IPS-NIHi7 (cell line): Measurements from ENCODE around the gene C19orf25.
A peak's percentile ranks its signal among the peaks of the same experiment; 100 is the strongest.
"Not testable (repeated sequence)": the region's sequence is repeated elsewhere in the genome, so short reads cannot be mapped to it uniquely, and the experiment has no call there.

Experiments
- DNase-seq: peaks from one replicate; pipeline ENCODE4 v3.0.0; 2012; ENCODE audit warnings: mixed read lengths; ENCODE audit errors: extremely low spot score

Gene C19orf25

GRCh38 chr19:1481893-1482360 is 2.9 kb upstream of the C19orf25 start:
- no peak for DNase-seq

- DNase-seq, result no peak
Measured at GRCh38 chr19:1481224-1481892, 2.3 kb upstream of the C19orf25 start.

GRCh38 chr19:1477056-1477455 is 2.0 kb downstream of the C19orf25 start:
- not testable (repeated sequence) for DNase-seq

- no peak for DNase-seq
Measured at GRCh38 chr19:1475751-1476437, 3.1 kb downstream of the C19orf25 start.

DNA sequence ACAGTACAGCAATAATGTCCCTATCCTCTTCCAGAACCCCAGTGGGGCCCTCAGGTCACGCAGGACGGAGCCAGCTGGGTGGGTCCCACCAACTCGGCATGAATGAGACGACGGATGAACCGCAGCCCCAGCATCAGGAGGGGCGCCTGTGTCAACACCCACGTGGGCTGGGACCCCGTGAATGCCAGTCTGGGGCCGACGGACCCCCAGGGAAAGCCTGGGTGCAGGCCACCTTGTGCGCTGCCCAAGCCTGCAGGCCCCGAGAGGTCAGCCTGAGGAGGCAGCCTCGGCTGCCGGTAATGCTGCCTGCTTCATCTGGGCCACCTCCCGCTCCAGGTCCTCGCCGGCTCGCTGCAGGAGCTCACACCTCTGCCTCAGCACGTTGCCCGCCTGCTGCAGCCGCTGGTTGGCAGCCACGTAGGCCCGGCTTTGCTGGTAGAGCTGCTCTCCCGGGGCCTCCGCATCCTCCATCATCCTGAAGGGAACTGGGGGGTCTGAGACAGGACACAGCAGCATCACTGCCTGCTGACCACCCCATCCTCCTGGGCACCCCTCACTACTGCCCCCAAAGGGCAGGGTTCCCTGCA is 4.2 kb downstream of the C19orf25 start:
- no peak for DNase-seq

DNA sequence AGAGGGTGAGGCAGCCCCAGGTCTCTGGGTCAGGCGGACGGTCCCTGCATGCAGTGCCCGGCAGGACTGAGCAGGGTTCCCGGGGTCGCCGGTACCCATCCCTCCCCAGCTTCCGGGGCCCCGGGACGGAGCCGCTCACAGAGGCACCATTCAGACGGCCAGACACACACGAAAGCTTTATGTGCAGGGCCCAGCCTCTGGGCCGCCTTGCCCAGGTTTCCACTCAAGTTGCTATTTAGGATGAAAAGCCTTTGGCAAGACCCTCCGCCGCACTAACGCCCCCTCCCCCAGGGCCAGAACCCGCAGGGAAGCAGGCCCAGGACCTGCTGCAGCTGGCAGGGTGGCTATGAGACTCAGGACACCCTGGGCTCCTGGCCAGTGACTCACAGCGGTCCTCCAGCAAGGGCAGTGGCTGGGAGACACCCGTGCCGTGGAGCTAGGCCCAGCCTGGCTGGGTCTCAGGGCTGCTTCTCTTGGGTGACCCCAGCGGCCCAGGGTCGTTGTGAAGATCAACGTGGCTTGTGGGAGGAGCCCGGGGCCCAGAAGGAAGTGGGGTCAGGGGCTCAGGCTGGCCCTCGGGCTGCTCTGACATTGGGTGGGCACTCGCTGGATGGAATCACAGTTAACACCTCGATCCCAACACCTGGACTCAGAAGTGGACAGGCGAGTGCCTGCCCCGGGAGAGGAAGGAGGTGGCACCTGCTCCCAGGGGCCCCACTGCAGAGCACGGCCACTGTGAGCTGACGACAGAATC is 4.8 kb downstream of the C19orf25 start:
- no peak for DNase-seq

- DNase-seq, result no peak
Measured at GRCh38 chr19:1473085-1473851, 5.7 kb downstream of the C19orf25 start.

DNA sequence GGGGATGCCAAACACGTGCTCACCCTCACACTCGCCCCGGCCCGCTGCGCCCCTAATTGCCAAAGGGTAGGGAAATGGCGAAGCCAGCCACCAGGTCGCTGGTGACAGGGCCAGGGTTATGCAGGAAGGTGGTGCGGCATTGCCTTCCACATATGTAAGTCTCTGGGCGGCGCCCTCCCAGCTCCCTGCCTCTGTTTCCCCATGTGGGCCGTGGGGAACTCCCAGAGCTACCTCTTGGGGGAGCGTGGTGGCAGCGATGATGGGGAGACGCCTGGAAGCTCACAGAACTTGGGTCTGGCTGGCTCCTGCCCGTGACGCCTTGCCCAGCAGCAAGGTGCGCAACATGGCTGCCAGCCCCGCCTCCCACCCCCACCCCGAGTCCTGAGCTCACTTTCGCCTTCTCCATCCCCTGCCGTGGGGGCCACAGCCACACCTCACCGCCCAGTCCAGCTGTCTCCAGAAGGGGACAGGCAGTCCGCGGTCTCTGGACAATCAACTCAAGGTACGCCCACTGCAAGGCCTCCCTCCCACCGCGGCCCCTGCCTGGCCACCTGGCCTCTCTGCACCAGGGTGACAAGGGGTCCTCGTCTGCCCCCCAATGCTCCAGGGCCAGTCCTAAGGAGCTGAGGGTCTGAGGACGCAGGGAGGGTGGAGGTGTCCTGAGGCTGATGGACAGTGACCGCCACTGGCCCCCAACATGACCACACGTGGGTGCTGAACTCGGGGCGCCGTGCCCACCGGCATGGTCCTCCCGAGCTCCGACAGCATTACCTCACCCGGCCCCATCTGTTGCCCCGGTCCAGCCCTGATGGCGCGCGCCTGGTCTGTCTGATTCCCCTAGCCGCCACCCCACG is 6.6 kb downstream of the C19orf25 start:
- no peak for DNase-seq

DNA sequence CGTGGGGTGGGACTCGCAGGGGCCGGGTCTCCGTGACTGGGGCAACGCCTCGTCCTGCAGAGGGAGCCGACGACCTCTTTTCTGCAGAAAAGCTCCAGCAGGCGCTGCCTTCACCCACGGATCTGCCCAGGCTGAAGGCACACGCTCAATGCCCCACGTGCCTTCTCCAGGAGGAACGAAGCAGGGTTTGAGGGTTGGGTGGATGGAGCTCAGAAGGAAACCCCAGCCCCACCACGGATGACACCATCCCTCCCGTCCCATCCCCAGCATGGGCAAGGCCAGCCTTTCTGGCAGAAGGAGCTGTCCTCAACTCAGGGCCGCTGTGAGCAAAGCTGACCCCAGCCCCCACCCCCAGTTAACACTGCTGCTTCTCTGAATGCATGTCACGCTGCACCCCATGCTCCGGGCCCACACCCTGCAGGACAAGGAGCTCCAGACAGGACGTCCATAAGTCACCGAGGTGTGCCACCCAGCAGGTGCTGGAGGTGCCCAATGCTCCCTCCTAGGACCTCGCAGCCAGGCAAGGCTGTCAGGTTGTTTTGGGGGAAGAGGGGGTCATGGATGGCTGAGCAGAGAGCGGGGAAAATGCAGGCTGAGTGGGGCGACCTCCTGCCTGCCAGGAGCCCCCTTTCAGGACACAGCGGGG is 7.4 kb downstream of the C19orf25 start:
- DNase-seq, result no peak

GRCh38 chr19:1471010-1471514 is 8.0 kb downstream of the C19orf25 start:
- peak; percentile 64 for DNase-seq

DNA sequence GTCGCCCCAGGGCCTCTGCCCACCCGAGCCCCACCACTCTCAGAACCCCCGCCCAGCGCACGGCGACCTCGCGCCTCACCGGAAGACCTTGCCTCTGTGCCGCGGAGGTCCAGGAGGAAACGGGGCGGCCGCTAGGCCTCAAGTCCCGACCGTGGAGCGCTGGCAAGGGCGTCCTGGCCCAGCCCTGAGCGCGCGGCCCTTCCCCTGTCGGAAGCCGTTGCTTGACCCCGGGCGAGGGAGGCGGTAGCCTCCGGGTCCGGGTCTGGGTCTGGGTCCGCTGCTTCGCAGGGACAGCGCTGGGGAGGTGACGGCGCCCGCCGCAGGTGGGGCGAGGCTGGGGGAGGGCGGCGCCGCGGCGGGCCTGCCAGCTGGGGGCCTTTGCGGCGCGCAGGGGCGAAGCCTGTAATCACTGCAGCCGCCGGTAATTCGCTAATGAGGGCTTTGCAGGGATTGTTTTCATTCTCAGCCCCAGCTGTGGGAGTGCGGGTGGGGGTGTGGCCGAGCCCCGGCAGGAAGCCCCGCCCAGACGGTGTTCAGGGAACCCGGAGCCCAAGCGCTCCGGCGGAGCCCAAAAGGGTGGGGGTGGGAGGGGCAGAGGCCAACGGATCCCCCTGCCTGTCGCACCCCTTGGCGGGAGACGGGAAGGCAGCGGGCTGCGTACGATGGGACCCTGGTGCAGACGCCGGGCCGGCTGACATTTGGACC is 8.6 kb downstream of the C19orf25 start:
- peak; percentile 74 for DNase-seq

DNA sequence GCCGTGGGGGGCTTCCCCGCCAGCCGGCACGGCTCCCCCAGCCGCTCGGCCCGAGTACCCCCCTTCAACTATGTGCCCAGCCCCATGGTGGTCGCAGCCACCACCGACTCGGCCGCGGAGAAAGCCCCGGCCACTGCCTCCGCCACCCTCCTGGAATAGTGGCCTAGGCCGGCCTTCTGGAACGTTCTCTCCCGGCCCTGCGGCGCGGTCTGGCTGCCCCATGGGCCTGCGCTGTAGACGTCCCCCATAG is 9.0 kb downstream of the C19orf25 start:
- no peak for DNase-seq

- DNase-seq, result peak; percentile 29
Measured at GRCh38 chr19:1469255-1470054, 9.6 kb downstream of the C19orf25 start.

DNA sequence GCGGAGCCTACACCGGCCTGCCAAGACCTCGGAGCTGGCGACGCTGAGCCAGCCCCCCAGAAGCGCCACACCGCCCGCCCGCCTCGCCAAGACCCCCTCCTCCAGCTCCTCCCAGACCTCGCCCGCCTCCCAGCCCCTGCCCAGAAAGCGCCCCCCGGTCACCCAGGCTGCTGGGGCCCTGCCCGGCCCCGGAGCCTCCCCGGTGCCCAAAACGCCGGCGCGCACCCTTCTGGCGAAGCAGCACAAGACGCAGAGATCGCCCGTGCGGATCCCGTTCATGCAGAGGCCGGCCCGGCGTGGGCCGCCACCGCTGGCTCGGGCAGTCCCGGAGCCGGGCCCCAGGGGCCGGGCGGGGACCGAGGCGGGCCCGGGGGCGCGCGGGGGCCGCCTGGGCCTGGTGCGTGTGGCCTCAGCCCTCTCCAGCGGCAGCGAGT is 10.2 kb downstream of the C19orf25 start:
- peak; percentile 42 for DNase-seq

DNA sequence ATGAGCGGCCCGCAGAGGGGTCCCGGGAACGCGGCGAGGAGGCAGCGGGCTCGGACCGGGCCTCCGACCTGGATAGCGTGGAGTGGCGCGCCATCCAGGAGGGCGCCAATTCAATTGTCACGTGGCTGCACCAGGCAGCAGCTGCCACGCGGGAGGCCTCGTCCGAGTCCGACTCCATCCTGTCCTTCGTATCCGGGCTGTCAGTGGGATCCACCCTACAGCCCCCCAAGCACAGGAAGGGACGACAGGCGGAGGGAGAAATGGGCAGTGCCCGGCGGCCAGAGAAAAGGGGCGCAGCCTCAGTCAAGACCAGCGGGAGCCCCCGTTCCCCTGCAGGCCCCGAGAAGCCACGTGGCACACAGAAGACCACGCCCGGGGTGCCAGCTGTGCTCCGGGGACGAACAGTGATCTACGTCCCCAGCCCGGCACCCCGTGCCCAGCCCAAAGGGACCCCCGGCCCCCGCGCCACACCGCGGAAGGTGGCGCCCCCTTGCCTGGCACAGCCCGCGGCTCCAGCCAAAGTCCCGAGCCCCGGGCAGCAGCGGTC is 10.7 kb downstream of the C19orf25 start:
- DNase-seq, result no peak

DNA sequence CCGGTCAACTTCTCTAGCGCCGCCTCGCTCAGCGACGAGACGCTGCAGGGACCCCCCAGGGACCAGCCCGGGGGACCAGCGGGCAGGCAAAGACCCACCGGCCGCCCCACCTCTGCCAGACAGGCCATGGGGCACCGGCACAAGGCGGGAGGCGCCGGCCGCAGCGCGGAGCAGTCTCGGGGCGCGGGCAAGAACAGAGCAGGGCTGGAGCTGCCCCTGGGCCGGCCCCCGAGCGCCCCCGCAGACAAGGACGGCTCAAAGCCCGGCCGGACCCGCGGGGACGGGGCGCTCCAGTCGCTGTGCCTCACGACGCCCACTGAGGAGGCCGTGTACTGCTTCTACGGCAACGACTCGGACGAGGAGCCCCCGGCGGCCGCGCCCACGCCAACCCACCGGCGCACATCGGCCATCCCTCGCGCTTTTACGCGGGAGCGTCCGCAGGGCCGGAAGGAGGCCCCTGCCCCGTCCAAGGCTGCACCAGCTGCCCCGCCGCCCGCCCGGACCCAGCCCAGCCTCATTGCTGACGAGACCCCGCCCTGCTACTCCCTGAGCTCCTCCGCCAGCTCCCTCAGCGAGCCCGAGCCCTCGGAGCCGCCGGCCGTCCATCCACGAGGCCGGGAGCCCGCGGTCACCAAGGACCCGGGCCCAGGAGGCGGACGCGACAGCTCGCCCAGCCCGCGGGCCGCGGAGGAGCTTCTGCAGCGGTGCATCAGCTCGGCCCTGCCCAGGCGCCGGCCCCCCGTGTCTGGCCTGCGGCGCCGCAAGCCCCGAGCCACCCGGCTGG is 11.3 kb downstream of the C19orf25 start:
- peak; percentile 40 for DNase-seq

DNA sequence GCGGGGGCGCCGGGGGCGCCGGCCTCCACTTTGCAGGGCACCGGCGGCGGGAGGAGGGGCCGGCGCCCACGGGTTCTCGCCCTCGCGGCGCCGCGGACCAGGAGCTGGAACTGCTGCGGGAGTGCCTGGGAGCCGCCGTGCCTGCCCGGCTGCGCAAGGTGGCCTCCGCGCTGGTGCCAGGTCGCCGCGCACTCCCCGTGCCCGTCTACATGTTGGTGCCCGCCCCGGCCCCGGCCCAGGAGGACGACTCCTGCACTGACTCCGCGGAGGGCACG is 11.9 kb downstream of the C19orf25 start:
- DNase-seq, result no peak
